Kidney (tissue), 14 donors: ENCODE measurements around the gene GNAT1. TPM values are rescaled to one million over a fixed set of nuclear protein-coding genes. Genes with fewer than 3 reads are reported as not detected.

ENCODE experiments used
- DNase-seq, 5 donors: peaks; one replicate each; pipeline ENCODE4 v3.0.0-alpha.2; 2013 to 2020
- FAIRE-seq: peaks from 2 replicates; lab custom pipeline; 2012; peaks lifted over from hg19 to GRCh38; lab: Jason Lieb, UNC
- H3K27ac ChIP-seq, 2 donors: one replicate each; pipeline ENCODE4 v1.7.0; 2013; ENCODE audit warnings: low read depth in 2 of 2, low read length in 2 of 2, inconsistent platforms in 1 of 2
- H3K27me3 ChIP-seq: one replicate; pipeline ENCODE4 v1.7.1; 2013; ENCODE audit warnings: low read length, inconsistent platforms; ENCODE audit not compliant: control insufficient read depth, insufficient read depth
- H3K36me3 ChIP-seq, 3 donors: one replicate each; pipeline versions ENCODE4 v1.7.0 to v1.7.1; 2013; ENCODE audit warnings: low read length in 3 of 3, control low read depth in 1 of 3, inconsistent platforms in 1 of 3; ENCODE audit not compliant: insufficient read depth in 3 of 3, control insufficient read depth in 2 of 3
- H3K4me1 ChIP-seq, 3 donors: one replicate each; pipeline versions ENCODE4 v1.7.0 to v1.7.1; 2013; ENCODE audit warnings: low read length in 3 of 3, inconsistent platforms in 1 of 3, low read depth in 1 of 3; ENCODE audit not compliant: control insufficient read depth in 2 of 3, insufficient read depth in 2 of 3
- H3K4me3 ChIP-seq, 3 donors: one replicate each; pipeline versions ENCODE4 v1.7.0 to v1.8.1; 2013; ENCODE audit warnings: low read length in 3 of 3, control low read depth in 1 of 3, inconsistent platforms in 1 of 3
- H3K9ac ChIP-seq, 3 donors: one replicate each; pipeline versions ENCODE4 v1.7.0 to v1.7.1; 2013; ENCODE audit warnings: low read length in 3 of 3, control low read depth in 1 of 3, inconsistent platforms in 1 of 3
- H3K9me3 ChIP-seq, 3 donors: one replicate each; pipeline versions ENCODE4 v1.7.0 to v1.7.1; 2013; ENCODE audit warnings: low read length in 3 of 3, control low read depth in 1 of 3, inconsistent platforms in 1 of 3; ENCODE audit not compliant: control insufficient read depth in 2 of 3, insufficient read depth in 1 of 3
- intact Hi-C: fragments of 100-400 bp; cut with DNase I; formaldehyde crosslinking; loops from one replicate; pipeline ENCODE4 v1.11.1; 2022
- polyA plus RNA-seq: library from polyadenylated mRNA; stranded (reverse); fragments of 350-450 nt; fragmentation: Illumina TruSeq; extraction: RNeasy Lipid Tissue Mini Kit (QIAGEN cat#74804); gene quantifications from one replicate; pipeline ENCODE4 v1.2.3, GENCODE V29; 2014; ENCODE audit warnings: low read depth, low replicate concordance; ENCODE audit not compliant: insufficient read depth
- total RNA-seq: library from RNA; stranded (reverse); fragmentation: NEBNext Ultra II Directional; extraction: Animal tissue kit (Norgen Biotek cat#: 25700); gene quantifications from one replicate; pipeline ENCODE4 v1.2.1, GENCODE V29; 2021
- TF ChIP-seq, protein P1 (sequence below): IDR thresholded peaks from 3 replicates; pipeline ENCODE4 v1.5.1; 2012; ENCODE audit warnings: mild to moderate bottlenecking, moderate library complexity, borderline replicate concordance; ENCODE audit not compliant: insufficient read depth; ENCODE audit errors: extremely low read depth
- donor health status: control.
- donor health status: control.
- donor health status: control.
- donor health status: control.
- donor health status: control.
- donor health status: DM: yes; HTN: yes; CAD: no.
- donor health status: Normal renal cell carcinoma (clear cell type).

Gene GNAT1
- total and polyA plus RNA-seq, 2 donors from 2014 or later: not detected

DNA sequence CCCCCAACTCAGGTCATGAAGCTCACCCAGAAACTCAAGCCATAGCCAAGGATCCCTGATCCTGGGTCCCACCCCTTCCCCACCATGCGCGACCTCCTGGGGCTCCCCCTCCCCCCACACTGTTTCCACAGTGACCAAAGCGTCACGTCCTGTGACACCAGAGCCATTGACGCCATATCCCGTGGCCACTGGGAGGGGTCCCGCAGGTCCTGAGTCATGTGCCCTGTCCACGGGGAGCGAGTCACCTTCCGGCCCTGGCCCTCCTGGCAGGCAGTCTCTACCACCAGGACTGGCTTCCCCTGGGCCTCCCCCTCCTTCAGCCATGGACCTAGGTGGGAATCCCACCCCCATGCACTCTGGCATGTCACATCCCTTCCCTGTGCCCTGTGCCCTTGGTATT lies 20.7 kb upstream of the GNAT1 start:
- intact Hi-C loops: no loop called here
- TF ChIP-seq, protein P1, sequence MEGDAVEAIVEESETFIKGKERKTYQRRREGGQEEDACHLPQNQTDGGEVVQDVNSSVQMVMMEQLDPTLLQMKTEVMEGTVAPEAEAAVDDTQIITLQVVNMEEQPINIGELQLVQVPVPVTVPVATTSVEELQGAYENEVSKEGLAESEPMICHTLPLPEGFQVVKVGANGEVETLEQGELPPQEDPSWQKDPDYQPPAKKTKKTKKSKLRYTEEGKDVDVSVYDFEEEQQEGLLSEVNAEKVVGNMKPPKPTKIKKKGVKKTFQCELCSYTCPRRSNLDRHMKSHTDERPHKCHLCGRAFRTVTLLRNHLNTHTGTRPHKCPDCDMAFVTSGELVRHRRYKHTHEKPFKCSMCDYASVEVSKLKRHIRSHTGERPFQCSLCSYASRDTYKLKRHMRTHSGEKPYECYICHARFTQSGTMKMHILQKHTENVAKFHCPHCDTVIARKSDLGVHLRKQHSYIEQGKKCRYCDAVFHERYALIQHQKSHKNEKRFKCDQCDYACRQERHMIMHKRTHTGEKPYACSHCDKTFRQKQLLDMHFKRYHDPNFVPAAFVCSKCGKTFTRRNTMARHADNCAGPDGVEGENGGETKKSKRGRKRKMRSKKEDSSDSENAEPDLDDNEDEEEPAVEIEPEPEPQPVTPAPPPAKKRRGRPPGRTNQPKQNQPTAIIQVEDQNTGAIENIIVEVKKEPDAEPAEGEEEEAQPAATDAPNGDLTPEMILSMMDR: no peak
- Histone ChIP-seq H3K9ac (peak overlapping the region in 1 of 3 donors; percentile 42), H3K36me3 (peaks cover 0 to 2% (median 1%) of the 10 kb centered on the region in 3 donors), H3K27me3 (no peaks in the 10 kb centered on the region), H3K4me1 (peaks cover 0 to 61% (median 30%) of the 10 kb centered on the region in 3 donors), H3K4me3 (no peak overlapping the region), H3K9me3 (no peaks in the 10 kb centered on the region), H3K27ac (peak overlapping the region; percentile 83 to 88)
- peak in 3 of 5 donors; percentile 51 to 93 (median 60) for DNase-seq
- FAIRE-seq: no peak

DNA sequence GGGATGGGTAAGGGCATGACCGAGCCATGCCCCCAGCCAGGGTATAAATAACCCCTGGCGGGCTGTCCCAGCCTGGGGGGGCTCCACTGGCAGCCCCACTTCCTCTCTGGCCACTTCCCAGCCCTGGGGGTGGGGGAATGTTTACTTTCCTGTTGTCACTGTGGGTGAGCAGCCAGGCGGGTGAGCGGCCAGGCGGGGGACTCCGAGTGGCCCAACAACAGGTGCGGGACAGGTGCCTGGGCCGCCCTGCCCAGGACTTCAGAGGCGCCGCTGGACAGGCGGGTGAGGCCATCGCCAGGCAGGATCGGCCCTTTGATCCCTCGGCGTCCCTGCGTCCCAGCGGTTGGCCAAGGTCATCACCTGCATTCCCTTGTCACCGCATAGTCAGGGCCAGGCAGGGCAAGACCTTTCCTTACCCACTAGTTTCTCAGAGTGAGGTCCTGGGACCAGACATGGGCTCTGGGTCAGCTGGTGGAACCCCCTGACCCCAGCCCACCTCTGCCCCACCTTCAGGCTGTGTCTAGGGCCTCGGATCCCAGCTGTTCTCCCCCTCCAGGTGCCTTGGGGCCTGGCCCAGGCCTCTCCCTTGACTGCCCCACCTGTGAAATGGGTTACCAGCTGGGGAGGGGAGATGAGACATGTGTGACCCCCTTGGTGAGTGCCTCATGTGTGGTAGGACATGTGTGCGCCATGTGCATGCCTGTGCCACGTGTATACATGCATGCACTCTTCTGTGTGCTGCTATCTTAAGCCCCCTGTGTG lies 19.7 kb upstream of the GNAT1 start:
- no peaks in the 10 kb centered on the region for H3K27me3 ChIP-seq
- intact Hi-C loops: no loop called here
- DNase-seq (no peak), FAIRE-seq (no peak)
- H3K9me3 ChIP-seq: no peaks in the 10 kb centered on the region
- peaks cover 0 to 4% (median 3%) of the 10 kb centered on the region in 3 donors for H3K36me3 ChIP-seq
- no peak overlapping the region for H3K9ac ChIP-seq
- H3K4me3 ChIP-seq: no peak overlapping the region
- TF ChIP-seq, protein P1: no peak
- peak overlapping the region; percentile 83 to 88 for H3K27ac ChIP-seq
- H3K4me1 ChIP-seq: peaks cover 0 to 54% (median 20%) of the 10 kb centered on the region in 3 donors

DNA sequence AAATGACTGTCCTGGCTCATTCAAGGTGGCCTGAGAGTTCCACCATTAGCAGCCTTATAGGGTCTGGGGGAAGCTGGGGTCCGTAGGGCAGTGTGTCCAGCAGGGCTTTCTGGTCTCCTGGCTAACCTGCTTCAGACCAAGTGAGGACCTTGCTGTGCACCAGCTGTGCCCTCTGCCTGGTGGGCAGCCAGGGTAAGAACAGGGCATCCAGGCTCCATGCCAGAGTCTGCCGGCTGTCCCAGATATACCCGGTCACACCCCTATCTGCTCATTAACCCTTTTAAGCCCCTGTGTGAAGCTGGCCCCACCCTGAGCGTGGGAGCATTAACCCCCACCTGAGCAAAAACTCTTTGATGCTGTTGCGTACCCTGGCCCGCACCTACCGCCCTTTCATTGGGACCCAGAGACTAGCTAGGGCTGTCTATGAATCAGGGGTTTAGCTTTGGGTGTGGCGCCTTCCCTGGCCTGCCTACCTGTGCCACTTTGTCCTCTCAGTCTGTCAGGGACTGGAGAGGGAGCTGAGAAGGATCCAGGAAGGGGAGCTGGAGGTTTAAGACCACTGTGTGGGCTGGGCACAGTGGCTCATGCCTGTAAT lies 18.7 kb upstream of the GNAT1 start:
- peaks cover 0 to 4% (median 3%) of the 10 kb centered on the region in 3 donors for H3K36me3 ChIP-seq
- DNase-seq (no peak), FAIRE-seq (no peak)
- H3K9ac ChIP-seq: no peak overlapping the region
- H3K9me3 ChIP-seq: no peaks in the 10 kb centered on the region
- TF ChIP-seq, protein P1: no peak
- intact Hi-C loops: no loop called here
- peaks cover 0 to 45% (median 12%) of the 10 kb centered on the region in 3 donors for H3K4me1 ChIP-seq
- no peak overlapping the region for H3K27ac ChIP-seq
- no peak overlapping the region for H3K4me3 ChIP-seq
- no peaks in the 10 kb centered on the region for H3K27me3 ChIP-seq
